Prostate gland (tissue), 2 donors: Measurements from ENCODE around the gene CDC14A. TPM values are rescaled to one million over a fixed set of nuclear protein-coding genes. Genes with fewer than 3 reads are reported as not detected.

Experiments used
- total RNA-seq, 2 donors: library from RNA; depleted of rRNA; stranded (reverse); fragments of >200 nt; gene quantifications; one replicate each; pipeline ENCODE4 v1.1.0, GENCODE V29; 2016

CDC14A gene
- total RNA-seq, 2 donors from 2014 or later = 25.7 to 39.2 TPM

Other genes with a start within 250 kb of the CDC14A start
- gene SASS6, start 219.6 kb upstream of the CDC14A start, total RNA-seq = 1 to 10 TPM; 4.0 to 6.2 TPM
- gene TRMT13, start 219.3 kb upstream of the CDC14A start, total RNA-seq = 10 to 100 TPM; 11.7 to 17.4 TPM
- 1 to 10 TPM in 1 of 2 donors, under 1 TPM in 1; 0.68 to 1.5 TPM for gene LRRC39, start 174.2 kb upstream of the CDC14A start, total RNA-seq
- 10 to 100 TPM in 1 of 2 donors, 1 to 10 TPM in 1; 7.6 to 17.3 TPM for gene DBT, start 102.7 kb upstream of the CDC14A start, total RNA-seq
- 10 to 100 TPM; 19.8 to 22.4 TPM for gene RTCA, start 86.3 kb upstream of the CDC14A start, total RNA-seq
- gene GPR88, start 185.6 kb downstream of the CDC14A start, total RNA-seq = under 1 TPM in 1 of 2 donors, not detected in 1; 0.40 TPM